Measurements from ENCODE around the gene S1PR4. TPM values are rescaled to one million over a fixed set of nuclear protein-coding genes. Genes with fewer than 3 reads are reported as not detected.
A peak's percentile ranks its signal among the peaks of the same experiment; 100 is the strongest.

Gene S1PR4
- total RNA-seq, 2 donors from 2014 or later: not detected

- peak; percentile 97 for TF ChIP-seq CTCF (conservative IDR thresholded peaks at IDR 0.05)
- Histone ChIP-seq H3K9ac (ENCODE audit: extremely low read depth, low read length, poor library complexity, severe bottlenecking) (no peak overlapping the region), H3K27me3 (ENCODE audit: control insufficient read depth, insufficient read depth, low read length, poor library complexity, severe bottlenecking) (peaks cover 5% of the 10 kb centered on the region), H3K4me3 (ENCODE audit: low read length) (no peak overlapping the region), H3K4me1 (ENCODE audit: control insufficient read depth, insufficient read depth, low read length) (no peaks in the 10 kb centered on the region), H3K36me3 (ENCODE audit: control insufficient read depth, insufficient read depth, low read length) (no peaks in the 10 kb centered on the region), H3K27ac (ENCODE audit: low read depth, low read length) (no peak overlapping the region), H3K9me3 (ENCODE audit: control insufficient read depth, low read length) (no peaks in the 10 kb centered on the region)
- H3K9me3 Mint-ChIP-seq: peaks cover 5% of the 10 kb centered on the region
- no peak overlapping the region for H3K27ac Mint-ChIP-seq
- peaks cover 4% of the 10 kb centered on the region for H3K4me1 Mint-ChIP-seq
- WGBS, 2 experiments (ENCODE audit: insufficient coverage in 1 of 2, insufficient read length in 1 of 2): 9% methylated on average over 18 to 27 of the region's 27 CpGs
- DNase-seq: peak; percentile 91
- peak overlapping the region; percentile 44 for H3K4me3 Mint-ChIP-seq
- no peaks in the 10 kb centered on the region for H3K36me3 Mint-ChIP-seq (ENCODE audit: low read depth)
- peaks cover 24% of the 10 kb centered on the region for H3K27me3 Mint-ChIP-seq (ENCODE audit: insufficient read depth)
These were observed 15.2 kb upstream of the S1PR4 start for GRCh38 chr19:3163230-3163886.

- WGBS, 2 experiments (ENCODE audit: insufficient coverage in 1 of 2, insufficient read length in 1 of 2): 71 to 82% methylated on average over 6 to 7 of the region's 7 CpGs
- Histone ChIP-seq H3K36me3 (ENCODE audit: control insufficient read depth, insufficient read depth, low read length) (no peaks in the 10 kb centered on the region), H3K9me3 (ENCODE audit: control insufficient read depth, low read length) (no peaks in the 10 kb centered on the region), H3K27ac (ENCODE audit: low read depth, low read length) (no peak overlapping the region), H3K9ac (ENCODE audit: extremely low read depth, low read length, poor library complexity, severe bottlenecking) (no peak overlapping the region), H3K4me3 (ENCODE audit: low read length) (no peak overlapping the region), H3K4me1 (ENCODE audit: control insufficient read depth, insufficient read depth, low read length) (no peaks in the 10 kb centered on the region), H3K27me3 (ENCODE audit: control insufficient read depth, insufficient read depth, low read length, poor library complexity, severe bottlenecking) (peaks cover 5% of the 10 kb centered on the region)
- H3K4me3 Mint-ChIP-seq: peak overlapping the region; percentile 44
- no peaks in the 10 kb centered on the region for H3K36me3 Mint-ChIP-seq (ENCODE audit: low read depth)
- H3K27me3 Mint-ChIP-seq (ENCODE audit: insufficient read depth): peaks cover 24% of the 10 kb centered on the region
- TF ChIP-seq CTCF (conservative IDR thresholded peaks at IDR 0.05): no peak
- no peak overlapping the region for H3K27ac Mint-ChIP-seq
- DNase-seq: no peak
- peaks cover 4% of the 10 kb centered on the region for H3K4me1 Mint-ChIP-seq
- H3K9me3 Mint-ChIP-seq: peaks cover 5% of the 10 kb centered on the region
These were observed 14.6 kb upstream of the S1PR4 start for GRCh38 chr19:3163943-3164342.

GRCh38 chr19:3167533-3168272 is 10.9 kb upstream of the S1PR4 start:
- Histone ChIP-seq H3K4me3 (ENCODE audit: low read length) (no peak overlapping the region), H3K4me1 (ENCODE audit: control insufficient read depth, insufficient read depth, low read length) (no peaks in the 10 kb centered on the region), H3K9ac (ENCODE audit: extremely low read depth, low read length, poor library complexity, severe bottlenecking) (no peak overlapping the region), H3K27me3 (ENCODE audit: control insufficient read depth, insufficient read depth, low read length, poor library complexity, severe bottlenecking) (peaks cover 5% of the 10 kb centered on the region), H3K27ac (ENCODE audit: low read depth, low read length) (no peak overlapping the region), H3K36me3 (ENCODE audit: control insufficient read depth, insufficient read depth, low read length) (no peaks in the 10 kb centered on the region), H3K9me3 (ENCODE audit: control insufficient read depth, low read length) (no peaks in the 10 kb centered on the region)
- 79 to 80% methylated on average over 10 to 13 of the region's 13 CpGs for WGBS, 2 experiments (ENCODE audit: insufficient coverage in 1 of 2, insufficient read length in 1 of 2)
- H3K9me3 Mint-ChIP-seq: no peaks in the 10 kb centered on the region
- TF ChIP-seq CTCF (conservative IDR thresholded peaks at IDR 0.05): no peak
- peaks cover 26% of the 10 kb centered on the region for H3K27me3 Mint-ChIP-seq (ENCODE audit: insufficient read depth)
- no peaks in the 10 kb centered on the region for H3K36me3 Mint-ChIP-seq (ENCODE audit: low read depth)
- no peak overlapping the region for H3K27ac Mint-ChIP-seq
- no peak for DNase-seq
- H3K4me1 Mint-ChIP-seq: peaks cover 4% of the 10 kb centered on the region
- H3K4me3 Mint-ChIP-seq: no peak overlapping the region

All from endodermal cell (in vitro differentiated cells).